ENCODE data around the gene OBI1. TPM values are rescaled to one million over a fixed set of nuclear protein-coding genes. Genes with fewer than 3 reads are reported as not detected.
A peak's percentile ranks its signal among the peaks of the same experiment; 100 is the strongest.

Gene OBI1
- total and polyA plus RNA-seq, 10 of the 15 experiments (the other 5 are each of a cell fraction or from before 2014, with no cell fraction given) = 15.5 to 34.2 (median 22.0) TPM

GRCh38 chr13:78596399-78596735 lies 62.6 kb downstream of the OBI1 start:
- H3K36me3 ChIP-seq (ENCODE audit: control insufficient read depth in 2 of 2, insufficient read depth in 2 of 2, low read length in 1 of 2) = no peaks in the 10 kb centered on the region
- no peaks in the 10 kb centered on the region for H3K79me2 ChIP-seq (ENCODE audit: control insufficient read depth, insufficient read depth, low read length)
- FAIRE-seq (no peak), ATAC-seq (no peak), DNase-seq (ENCODE audit: low read depth, low spot score) (no peak)
- in situ Hi-C loops (cut with MboI) (no loop called here), intact Hi-C loops (cut with micrococcal nuclease; ENCODE audit: unreplicated experiment) (loop anchor here (10.0 kb wide), 1 partner anchor 388 kb away; no protein-coding TSS in a partner anchor)
- POLR2A ChIA-PET = interaction anchor here (0.6 kb wide), 1 partner anchor 37 kb away, joined by 3 read pairs; no protein-coding TSS in a partner anchor
- WGBS (ENCODE audit: insufficient coverage, insufficient replicate concordance, low lambda C conversion rate, missing lambda C conversion rate) = 26% methylated on average over 22 of the region's 22 CpGs
- SMC1A ChIA-PET (ENCODE audit: uncharacterized antibody, unreplicated experiment) = no interaction called here
- H3K9me3 ChIP-seq (replicated peaks; ENCODE audit: control insufficient read depth, insufficient read depth, low read length) = no peaks in the 10 kb centered on the region; the same call in 2 of the 3 replicates
- CTCF ChIA-PET = no interaction called here
- H2AFZ ChIP-seq (ENCODE audit: control insufficient read depth, low read depth, low read length) = peak overlapping the region; percentile 12; the same call in 1 of the 2 replicates
- BruUV-seq (replicated peaks) = no TSS peak
- RAD21 ChIA-PET (ENCODE audit: unreplicated experiment) = no interaction called here
- H3K27me3 ChIP-seq (replicated peaks in 1 of 2; ENCODE audit: control insufficient read depth in 2 of 2, insufficient read depth in 2 of 2, low read length in 1 of 2) = peaks cover 14 to 35% of the 10 kb centered on the region in 2 experiments
- H3K4me3 ChIP-seq = peak overlapping the region; percentile 20; the same call in 1 of the 2 replicates
- peak overlapping the region; percentile 69 for H3K4me2 ChIP-seq (ENCODE audit: control insufficient read depth, insufficient read depth)
- no peak overlapping the region for H3K9ac ChIP-seq (ENCODE audit: control insufficient read depth, insufficient read depth, low read length)
- H3K27ac ChIP-seq (ENCODE audit: control insufficient read depth, insufficient read depth) = no peak overlapping the region
- no peaks in the 10 kb centered on the region; the same call in 1 of the 2 replicates for H3K4me1 ChIP-seq (ENCODE audit: control insufficient read depth, insufficient read depth, low read length)
- no peaks in the 10 kb centered on the region for H4K20me1 ChIP-seq (ENCODE audit: control insufficient read depth, insufficient read depth)
- TF ChIP-seq MXI1 (IDR thresholded peaks at IDR 0.05; ENCODE audit: low read depth, low read length) (no peak), KAT2A (conservative IDR thresholded peaks at IDR 0.05; ENCODE audit: control insufficient read depth, low read depth, low read length) (no peak), POU2F2 (IDR thresholded peaks at IDR 0.05; ENCODE audit: borderline replicate concordance, low read depth, low read length) (no peak), ZBTB4 (CRISPR knock-in tag; IDR thresholded peaks at IDR 0.05) (no peak), ZBTB40 (IDR thresholded peaks at IDR 0.05; ENCODE audit: borderline replicate concordance) (no peak), IKZF1 (conservative IDR thresholded peaks at IDR 0.05) (no peak), SRF (IDR thresholded peaks at IDR 0.05; ENCODE audit: low read depth in 2 of 2, low read length in 2 of 2) (no peak), RFX5 (IDR thresholded peaks at IDR 0.05; ENCODE audit: low read depth, low read length) (no peak), BACH1 (IDR thresholded peaks at IDR 0.05; ENCODE audit: borderline replicate concordance) (no peak), SMAD5 (IDR thresholded peaks at IDR 0.05; ENCODE audit: low read depth) (no peak), IRF3 (IDR thresholded peaks at IDR 0.05) (no peak), SUZ12 (IDR thresholded peaks at IDR 0.05; ENCODE audit: unreplicated experiment) (no peak)
